Gastroesophageal sphincter (tissue), 4 donors: ENCODE results near the gene PARD3B. TPM values are rescaled to one million over a fixed set of nuclear protein-coding genes. Genes with fewer than 3 reads are reported as not detected.

ENCODE experiments used
- ATAC-seq: fragments of 150-250 bp; one replicate; pipeline ENCODE4 v1.9.1; 2016; ENCODE audit warnings: mild to moderate bottlenecking, moderate library complexity
- H3K27ac ChIP-seq, 4 donors: fragments of 200-600 bp; sonication (generic) in 3 of 4; 1 replicate in 3 of 4; 2 replicates in 1 of 4; pipeline ENCODE4 v1.5.1; 2016 to 2019
- H3K27me3 ChIP-seq: fragments of 200-600 bp; sonication (generic); one replicate; pipeline ENCODE4 v1.5.1; 2019
- H3K36me3 ChIP-seq, 2 donors: fragments of 200-600 bp; sonication (generic); one replicate each; pipeline ENCODE4 v1.5.1; 2019; ENCODE audit warnings: control low read depth in 1 of 2
- H3K4me1 ChIP-seq, 3 donors: fragments of 200-600 bp; sonication (generic); 1 replicate in 2 of 3; 2 replicates in 1 of 3; pipeline ENCODE4 v1.5.1; 2016 to 2019; ENCODE audit warnings: control low read depth in 2 of 3
- H3K4me3 ChIP-seq, 2 donors: fragments of 200-600 bp; sonication (generic); one replicate each; pipeline ENCODE4 v1.5.1; 2019; ENCODE audit warnings: mild to moderate bottlenecking in 1 of 2, moderate library complexity in 1 of 2
- H3K9me3 ChIP-seq, 3 donors: fragments of 200-600 bp; sonication (generic); one replicate each; pipeline ENCODE4 v1.5.1; 2017 to 2019; ENCODE audit warnings: control low read depth in 2 of 3
- CTCF ChIP-seq, 4 experiments: fragments of 200-600 bp in 2 of 4; fragments of 450-650 bp in 2 of 4; sonication (generic) in 1 of 4; IDR thresholded peaks; one replicate each; pipeline ENCODE4 v1.5.1; 2017 to 2019; ENCODE audit warnings: antibody characterized with exemption in 4 of 4, mild to moderate bottlenecking in 2 of 4, moderate library complexity in 2 of 4
- EP300 ChIP-seq: sonication (generic); formaldehyde crosslinking; IDR thresholded peaks from one replicate; pipeline ENCODE4 v1.6.1; 2017; ENCODE audit warnings: antibody characterized with exemption, mild to moderate bottlenecking
- POLR2A ChIP-seq, 2 donors: fragments of 450-650 bp; IDR thresholded peaks; one replicate each; pipeline ENCODE4 v1.6.1; 2017; ENCODE audit warnings: antibody characterized with exemption in 2 of 2, mild to moderate bottlenecking in 2 of 2, moderate library complexity in 1 of 2
- POLR2AphosphoS5 ChIP-seq: sonication (generic); formaldehyde crosslinking; IDR thresholded peaks from one replicate; pipeline ENCODE4 v1.6.1; 2017; ENCODE audit warnings: antibody characterized with exemption
- WGBS, 2 donors: methylation state at CpG; one replicate each; pipeline ENCODE4 v1.1.5; 2018; ENCODE audit warnings: low coverage in 1 of 2; 5-methylcytosine and 5-hydroxymethylcytosine counted together
- total RNA-seq, 4 donors: library from RNA; depleted of rRNA; stranded (reverse); fragments of >200 nt; gene quantifications; one replicate each; pipeline ENCODE4 v1.1.0, GENCODE V29; 2016

Gene PARD3B
- total RNA-seq, 4 donors from 2014 or later, result 29.6 to 42.2 (median 41.0) TPM

GRCh38 chr2:204655626-204656025 is 110.4 kb downstream of the PARD3B start:
- peaks cover 0 to 4% (median 0%) of the 10 kb centered on the region in 3 donors for H3K9me3 ChIP-seq
- WGBS, 2 donors, result 60 to 77% methylated on average over 1 to 3 of the region's 3 CpGs
- no peaks in the 10 kb centered on the region for H3K27me3 ChIP-seq
- ATAC-seq, result no peak
- H3K36me3 ChIP-seq, result no peaks in the 10 kb centered on the region
- H3K4me1 ChIP-seq, result peaks cover 0 to 19% (median 0%) of the 10 kb centered on the region in 3 donors
- H3K4me3 ChIP-seq, result no peak overlapping the region
- no peak overlapping the region for H3K27ac ChIP-seq
- TF ChIP-seq POLR2AphosphoS5 (no peak), POLR2A (IDR thresholded peaks at IDR 0.05) (no peak), EP300 (no peak), CTCF (IDR thresholded peaks at IDR 0.05) (no peak)

- no peak for ATAC-seq
- Histone ChIP-seq H3K9me3 (no peaks in the 10 kb centered on the region), H3K4me1 (peaks cover 0 to 19% (median 0%) of the 10 kb centered on the region in 3 donors), H3K27ac (no peak overlapping the region), H3K36me3 (no peaks in the 10 kb centered on the region), H3K4me3 (no peak overlapping the region), H3K27me3 (no peaks in the 10 kb centered on the region)
- TF ChIP-seq POLR2A (IDR thresholded peaks at IDR 0.05), result no peak
- TF ChIP-seq EP300, result no peak
- TF ChIP-seq POLR2AphosphoS5, result no peak
- TF ChIP-seq CTCF (IDR thresholded peaks at IDR 0.05), result no peak
- WGBS, 2 donors, result 100% methylated on average over 1 of the region's 1 CpG; no CpG with 5 or more reads in 1 of the 2 donors
These were observed 111.7 kb downstream of the PARD3B start for GRCh38 chr2:204657024-204657423.

GRCh38 chr2:204662956-204663355 is 117.7 kb downstream of the PARD3B start:
- H3K4me3 ChIP-seq, result no peak overlapping the region
- H3K27me3 ChIP-seq, result no peaks in the 10 kb centered on the region
- WGBS, 2 donors, result 88 to 94% methylated on average over 3 to 4 of the region's 5 CpGs
- H3K4me1 ChIP-seq, result peaks cover 3 to 28% (median 8%) of the 10 kb centered on the region in 3 donors
- ATAC-seq, result no peak
- TF ChIP-seq EP300, result no peak
- TF ChIP-seq POLR2AphosphoS5, result no peak
- no peak for TF ChIP-seq CTCF (IDR thresholded peaks at IDR 0.05)
- TF ChIP-seq POLR2A (IDR thresholded peaks at IDR 0.05), result no peak
- H3K36me3 ChIP-seq, result no peaks in the 10 kb centered on the region
- H3K27ac ChIP-seq, result no peak overlapping the region
- no peaks in the 10 kb centered on the region for H3K9me3 ChIP-seq

- no peaks in the 10 kb centered on the region for H3K9me3 ChIP-seq
- H3K36me3 ChIP-seq, result no peaks in the 10 kb centered on the region
- no peak for ATAC-seq
- TF ChIP-seq CTCF (IDR thresholded peaks at IDR 0.05) (no peak), POLR2A (IDR thresholded peaks at IDR 0.05) (no peak), POLR2AphosphoS5 (no peak), EP300 (no peak)
- no peak overlapping the region for H3K4me3 ChIP-seq
- H3K27me3 ChIP-seq, result no peaks in the 10 kb centered on the region
- peaks cover 3 to 28% (median 8%) of the 10 kb centered on the region in 3 donors for H3K4me1 ChIP-seq
- no peak overlapping the region for H3K27ac ChIP-seq
- WGBS, 2 donors, result 80 to 83% methylated on average over 2 of the region's 2 CpGs
These were observed 118.6 kb downstream of the PARD3B start for GRCh38 chr2:204663816-204664425.

- Histone ChIP-seq H3K27me3 (no peaks in the 10 kb centered on the region), H3K4me3 (no peak overlapping the region), H3K4me1 (peaks cover 3 to 31% (median 8%) of the 10 kb centered on the region in 3 donors), H3K36me3 (no peaks in the 10 kb centered on the region), H3K9me3 (no peaks in the 10 kb centered on the region), H3K27ac (peak overlapping the region in 3 of 4 donors; percentile 24 to 36 (median 34))
- peak; percentile 64 for ATAC-seq
- 12 to 33% methylated on average over 1 of the region's 1 CpG for WGBS, 2 donors
- no peak for TF ChIP-seq EP300
- TF ChIP-seq POLR2A (IDR thresholded peaks at IDR 0.05), result no peak
- TF ChIP-seq CTCF (IDR thresholded peaks at IDR 0.05), result no peak
- TF ChIP-seq POLR2AphosphoS5, result no peak
These were observed 119.4 kb downstream of the PARD3B start for GRCh38 chr2:204664708-204665121.
